ENCODE data around the gene GRK5.

DNA sequence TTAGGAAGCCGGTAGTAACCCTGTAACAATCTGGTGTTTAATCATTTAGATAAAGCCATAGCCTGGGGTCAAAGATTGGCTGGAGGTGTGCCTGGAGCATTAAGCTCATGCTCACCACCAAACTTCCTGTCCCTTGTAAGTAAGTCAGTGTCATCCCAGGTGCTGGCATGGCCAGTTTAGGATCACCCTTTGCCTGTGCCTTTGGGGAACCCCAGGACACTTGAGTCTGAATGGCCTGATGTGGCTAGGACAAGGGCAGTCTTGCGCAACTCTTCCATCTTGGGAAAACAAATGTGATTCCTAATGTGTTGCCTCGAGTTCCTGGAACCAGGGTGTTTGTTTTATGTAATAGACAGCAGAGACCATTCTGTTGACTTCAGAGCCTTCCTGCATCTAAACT, 154.8 kb downstream of the GRK5 start:
- TF ChIP-seq, protein P1, sequence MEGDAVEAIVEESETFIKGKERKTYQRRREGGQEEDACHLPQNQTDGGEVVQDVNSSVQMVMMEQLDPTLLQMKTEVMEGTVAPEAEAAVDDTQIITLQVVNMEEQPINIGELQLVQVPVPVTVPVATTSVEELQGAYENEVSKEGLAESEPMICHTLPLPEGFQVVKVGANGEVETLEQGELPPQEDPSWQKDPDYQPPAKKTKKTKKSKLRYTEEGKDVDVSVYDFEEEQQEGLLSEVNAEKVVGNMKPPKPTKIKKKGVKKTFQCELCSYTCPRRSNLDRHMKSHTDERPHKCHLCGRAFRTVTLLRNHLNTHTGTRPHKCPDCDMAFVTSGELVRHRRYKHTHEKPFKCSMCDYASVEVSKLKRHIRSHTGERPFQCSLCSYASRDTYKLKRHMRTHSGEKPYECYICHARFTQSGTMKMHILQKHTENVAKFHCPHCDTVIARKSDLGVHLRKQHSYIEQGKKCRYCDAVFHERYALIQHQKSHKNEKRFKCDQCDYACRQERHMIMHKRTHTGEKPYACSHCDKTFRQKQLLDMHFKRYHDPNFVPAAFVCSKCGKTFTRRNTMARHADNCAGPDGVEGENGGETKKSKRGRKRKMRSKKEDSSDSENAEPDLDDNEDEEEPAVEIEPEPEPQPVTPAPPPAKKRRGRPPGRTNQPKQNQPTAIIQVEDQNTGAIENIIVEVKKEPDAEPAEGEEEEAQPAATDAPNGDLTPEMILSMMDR (IDR thresholded peaks at IDR 0.05), result no peak
- TF ChIP-seq POLR2A (IDR thresholded peaks at IDR 0.05) (no peak), EP300 (IDR thresholded peaks at IDR 0.05) (no peak), POLR2AphosphoS5 (IDR thresholded peaks at IDR 0.05) (peak in 1 of 4 donors; percentile 41)

Data from sigmoid colon (tissue), 4 donors.